ENCODE data around the gene NECAB2. TPM values are rescaled to one million over a fixed set of nuclear protein-coding genes. Genes with fewer than 3 reads are reported as not detected.
A peak's percentile ranks its signal among the peaks of the same experiment; 100 is the strongest.

The NECAB2 gene
- total RNA-seq, 1 donor from 2014 or later, result 4.6 TPM

DNA sequence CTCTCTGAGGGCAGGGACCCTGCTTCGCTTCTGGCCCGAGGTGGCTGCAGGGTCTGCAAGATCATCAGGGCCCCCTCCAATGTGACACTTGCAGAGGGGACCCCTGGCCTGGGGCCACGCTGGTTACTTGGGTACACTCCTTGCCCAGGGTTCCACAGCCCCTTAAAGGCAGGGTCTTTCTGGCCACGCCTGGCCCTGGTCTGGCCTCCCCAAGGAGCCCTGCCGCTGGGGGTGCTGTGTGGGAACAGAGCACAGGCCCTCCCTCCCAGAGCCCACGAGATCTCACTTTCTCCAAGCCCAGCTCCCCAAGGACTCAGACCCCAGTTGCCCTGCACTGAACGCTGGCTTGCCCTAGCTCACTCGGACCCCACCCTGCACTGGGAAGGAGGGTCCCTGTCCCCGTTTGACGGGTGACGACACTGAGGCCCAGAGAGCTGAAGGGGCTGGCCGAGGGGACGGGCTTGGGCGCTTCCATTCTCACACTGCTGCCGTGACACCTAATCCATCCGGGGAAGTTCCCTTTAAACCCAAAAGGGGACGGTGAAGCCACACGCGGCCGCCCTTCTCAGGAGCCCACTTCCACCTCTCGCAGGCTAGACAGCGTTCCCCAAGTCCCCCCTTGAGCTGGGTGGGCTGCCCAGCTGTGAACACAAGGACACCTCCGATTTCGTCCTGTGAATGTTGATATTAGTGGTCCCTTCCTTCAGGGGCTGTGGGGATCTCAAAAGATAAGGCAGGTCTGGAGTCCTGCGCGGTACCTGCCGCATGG, 41.9 kb upstream of the NECAB2 start:
- Mint-ChIP-seq H3K36me3 (ENCODE audit: insufficient read depth) (peaks cover 4% of the 10 kb centered on the region), H3K4me1 (ENCODE audit: low read depth) (peaks cover 5% of the 10 kb centered on the region), H3K4me3 (ENCODE audit: low read depth) (no peak overlapping the region), H3K27me3 (no peaks in the 10 kb centered on the region), H3K27ac (peak overlapping the region; percentile 56), H3K9me3 (ENCODE audit: low read depth) (no peaks in the 10 kb centered on the region)
- no peak for TF ChIP-seq CTCF (IDR thresholded peaks at IDR 0.05; ENCODE audit: unreplicated experiment)
- DNase-seq (ENCODE audit: low spot score, unreplicated experiment), result no peak

DNA sequence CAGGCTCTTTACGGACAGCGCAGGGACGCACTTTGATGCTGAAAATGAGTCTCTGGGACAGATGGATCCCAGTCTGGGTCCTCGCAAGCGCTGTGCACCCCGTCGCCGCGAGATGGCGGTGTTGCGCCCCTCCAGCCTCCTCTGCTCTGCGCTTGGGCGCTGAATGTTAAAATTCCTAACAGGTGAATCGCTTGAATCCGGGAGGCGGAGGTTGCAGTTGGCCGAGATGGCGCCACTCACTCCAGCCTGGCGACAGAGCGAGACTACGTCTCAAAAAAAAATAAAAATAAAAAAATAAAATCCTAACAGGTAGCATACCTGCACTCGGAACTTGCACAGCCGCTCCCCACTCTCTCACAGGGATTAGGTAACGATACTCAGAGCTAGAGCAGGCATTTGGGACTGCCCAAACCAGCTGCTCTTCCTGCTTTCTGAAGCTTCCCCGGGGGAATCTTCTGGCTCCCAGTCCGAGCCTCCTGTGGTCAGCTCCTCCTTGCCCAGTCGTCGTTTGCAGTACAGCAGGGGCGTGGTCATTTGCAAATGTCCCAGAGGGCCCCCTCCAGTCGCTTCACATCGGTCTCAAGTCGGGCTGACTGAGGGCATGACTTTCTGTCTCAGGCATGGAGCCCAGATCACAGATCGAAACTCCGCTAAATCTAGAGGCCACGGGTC, 41.2 kb upstream of the NECAB2 start:
- H3K9me3 Mint-ChIP-seq (ENCODE audit: low read depth), result no peaks in the 10 kb centered on the region
- peak overlapping the region; percentile 64 for H3K4me3 Mint-ChIP-seq (ENCODE audit: low read depth)
- H3K36me3 Mint-ChIP-seq (ENCODE audit: insufficient read depth), result peaks cover 4% of the 10 kb centered on the region
- peak; percentile 90 for DNase-seq (ENCODE audit: low spot score, unreplicated experiment)
- H3K4me1 Mint-ChIP-seq (ENCODE audit: low read depth), result peaks cover 5% of the 10 kb centered on the region
- TF ChIP-seq CTCF (IDR thresholded peaks at IDR 0.05; ENCODE audit: unreplicated experiment), result peak; percentile 98
- H3K27ac Mint-ChIP-seq, result peak overlapping the region; percentile 94
- H3K27me3 Mint-ChIP-seq, result no peaks in the 10 kb centered on the region

DNA sequence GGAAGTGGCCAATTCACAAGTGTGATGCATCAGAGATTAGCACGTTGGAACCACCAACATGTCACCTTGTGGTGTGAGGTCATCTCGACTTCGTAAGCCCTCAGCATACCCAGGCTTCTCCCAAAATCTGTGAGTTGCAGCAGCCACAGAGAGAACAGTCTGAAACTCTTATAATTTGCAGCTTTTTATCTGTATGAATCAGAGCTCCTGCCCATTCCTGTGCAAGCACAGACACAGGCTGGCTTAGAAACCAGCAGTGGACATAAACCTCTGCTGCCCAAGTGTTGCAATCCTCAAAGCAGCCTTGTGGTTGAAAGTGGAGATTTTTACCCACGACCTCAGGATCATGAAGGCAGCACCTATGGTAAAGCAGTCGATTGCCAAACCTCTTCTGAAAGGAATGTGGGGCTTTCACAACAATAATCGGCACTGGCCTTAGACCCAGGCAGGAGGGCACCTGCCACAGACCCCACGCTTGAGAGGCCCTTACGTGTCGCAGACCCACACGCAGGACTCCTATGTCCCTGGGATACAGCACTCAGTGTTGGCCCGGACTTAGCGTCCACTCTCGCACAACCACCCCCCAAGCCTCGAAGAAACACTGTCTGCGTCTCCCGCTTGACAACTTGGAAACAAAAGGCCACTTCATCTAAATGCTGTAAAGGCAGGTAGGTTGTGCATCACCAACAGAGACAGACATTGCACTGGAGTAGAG, 39.5 kb upstream of the NECAB2 start:
- H3K4me3 Mint-ChIP-seq (ENCODE audit: low read depth), result no peak overlapping the region
- H3K27ac Mint-ChIP-seq, result no peak overlapping the region
- no peaks in the 10 kb centered on the region for H3K9me3 Mint-ChIP-seq (ENCODE audit: low read depth)
- H3K27me3 Mint-ChIP-seq, result no peaks in the 10 kb centered on the region
- no peak for TF ChIP-seq CTCF (IDR thresholded peaks at IDR 0.05; ENCODE audit: unreplicated experiment)
- peaks cover 5% of the 10 kb centered on the region for H3K4me1 Mint-ChIP-seq (ENCODE audit: low read depth)
- DNase-seq (ENCODE audit: low spot score, unreplicated experiment), result no peak
- peaks cover 4% of the 10 kb centered on the region for H3K36me3 Mint-ChIP-seq (ENCODE audit: insufficient read depth)

DNA sequence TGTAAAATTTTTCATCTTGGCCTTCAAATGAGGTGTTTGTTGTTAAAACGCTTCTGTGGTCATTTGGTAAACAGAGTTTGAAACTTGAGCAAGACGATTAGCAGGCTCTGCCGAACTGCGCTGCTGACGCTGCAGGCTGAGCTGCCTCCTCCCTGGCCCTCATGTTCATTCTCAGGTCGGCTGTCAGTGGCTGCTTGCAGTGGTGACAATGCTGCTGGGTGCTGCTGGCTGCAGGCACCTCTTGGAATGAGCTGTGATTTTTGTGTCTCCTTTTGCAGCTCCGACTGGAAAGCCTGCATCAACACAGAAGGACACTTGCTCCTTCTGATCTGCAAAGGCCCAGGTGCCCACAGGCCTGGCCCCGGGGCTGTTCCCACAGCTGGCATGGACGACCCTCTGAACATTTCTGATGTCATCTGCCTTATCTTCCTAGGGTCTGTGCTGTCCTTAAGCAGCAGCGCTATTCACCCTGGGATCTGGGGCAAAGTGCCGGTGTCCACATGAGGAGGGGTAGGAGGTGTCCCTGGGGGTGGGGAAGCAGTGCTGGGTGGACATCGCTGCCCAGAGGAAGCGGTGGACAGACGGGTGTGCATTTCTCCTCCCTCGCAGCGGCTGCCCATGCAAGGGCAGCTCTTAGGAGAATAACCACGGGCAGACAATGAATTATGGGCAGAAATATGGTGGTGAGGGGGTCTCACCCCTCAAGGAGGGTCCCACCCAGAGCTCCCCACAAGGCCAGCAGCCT, 38.1 kb upstream of the NECAB2 start:
- Mint-ChIP-seq H3K27ac (no peak overlapping the region), H3K27me3 (no peaks in the 10 kb centered on the region), H3K4me3 (ENCODE audit: low read depth) (no peak overlapping the region), H3K9me3 (ENCODE audit: low read depth) (no peaks in the 10 kb centered on the region), H3K36me3 (ENCODE audit: insufficient read depth) (peaks cover 4% of the 10 kb centered on the region), H3K4me1 (ENCODE audit: low read depth) (peaks cover 5% of the 10 kb centered on the region)
- DNase-seq (ENCODE audit: low spot score, unreplicated experiment), result no peak
- TF ChIP-seq CTCF (IDR thresholded peaks at IDR 0.05; ENCODE audit: unreplicated experiment), result no peak

Measured in progenitor cell of endocrine pancreas (in vitro differentiated cells).